Measurements from ENCODE around the gene PROP1.
"Not testable (repeated sequence)": the region's sequence is repeated elsewhere in the genome, so short reads cannot be mapped to it uniquely, and the experiment has no call there.

The PROP1 gene

DNA sequence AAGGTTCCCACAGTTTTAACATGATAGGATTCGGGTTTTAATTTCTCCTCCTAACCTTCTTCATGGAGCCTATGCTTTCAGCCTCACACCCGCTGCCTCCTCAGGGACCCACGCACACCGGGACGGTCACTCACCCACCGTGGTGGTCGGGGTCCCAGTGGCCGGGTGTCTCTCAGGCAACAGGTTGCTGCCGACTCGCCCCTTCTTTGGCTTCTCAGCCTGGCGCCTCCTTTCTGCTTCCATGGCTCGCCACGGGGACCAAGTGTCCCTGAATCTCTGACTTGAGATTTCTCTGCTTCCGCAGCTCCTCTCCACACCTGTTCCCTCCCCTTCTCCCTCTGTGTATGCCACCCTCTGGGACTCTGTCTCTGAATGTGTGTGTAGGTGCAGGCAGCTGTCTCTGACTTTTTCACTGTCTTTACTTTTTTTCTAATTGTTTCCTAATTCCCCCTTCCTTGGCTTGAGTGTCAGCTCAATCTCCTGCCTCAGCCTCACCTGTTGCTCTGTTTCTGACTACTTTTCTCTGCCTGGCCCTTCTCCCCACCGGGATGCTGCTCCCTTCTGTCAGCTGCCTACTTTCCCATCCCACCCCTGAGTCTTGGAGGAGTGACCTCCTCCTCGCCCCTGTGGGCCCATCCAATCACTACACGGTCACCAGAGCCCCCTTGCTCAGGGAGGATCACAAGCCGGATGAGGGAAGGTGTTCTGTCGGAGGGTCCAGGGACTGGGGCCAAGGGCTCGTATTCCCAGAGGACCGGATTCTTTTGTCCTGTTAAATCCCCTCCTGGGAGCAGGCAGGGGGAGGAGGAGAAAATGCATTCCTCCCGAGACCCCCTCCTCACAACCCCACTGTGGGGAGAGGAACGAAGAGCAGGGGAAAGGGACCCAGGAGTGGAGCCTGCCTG lies at the start of gene PROP1:
PROP1 (minus strand) TSS at position 552 of the 905 bp plus-strand sequence; CDS start at position 243, 309 bp downstream.
- DNase-seq, result no peak

DNA sequence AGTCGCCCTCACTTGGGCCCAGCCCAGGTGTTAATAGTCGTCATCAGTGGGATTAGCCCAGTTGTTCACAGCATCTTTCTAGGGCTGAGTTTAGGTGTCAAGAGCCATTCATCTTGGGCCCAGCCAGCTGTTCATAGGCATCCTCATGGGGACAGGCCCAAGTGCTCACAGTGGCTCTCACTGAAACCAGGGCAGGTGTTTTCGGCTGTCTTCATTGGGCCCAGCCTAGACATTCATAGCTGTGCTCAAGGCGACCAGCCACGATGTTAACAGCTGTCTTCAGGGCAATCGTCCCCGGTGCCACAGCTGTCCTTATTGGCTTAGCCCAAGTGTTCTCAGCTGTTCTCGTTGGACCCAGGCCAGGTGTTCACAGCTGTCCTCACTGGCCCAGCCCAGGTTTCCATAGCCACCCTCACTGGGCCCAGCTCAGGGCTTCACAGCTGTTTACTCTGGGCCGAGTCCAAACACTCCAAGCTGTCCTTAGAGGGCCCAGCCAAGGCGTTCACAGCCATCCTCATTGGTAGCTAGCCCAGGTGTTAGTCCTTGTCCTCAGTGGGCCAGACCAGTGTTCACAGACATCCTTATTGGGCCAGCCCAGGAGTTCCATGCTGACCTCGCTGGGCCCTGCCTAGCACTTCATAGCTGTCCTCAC lies 23.5 kb upstream of the PROP1 start:
- DNase-seq, result not testable (repeated sequence)

DNA sequence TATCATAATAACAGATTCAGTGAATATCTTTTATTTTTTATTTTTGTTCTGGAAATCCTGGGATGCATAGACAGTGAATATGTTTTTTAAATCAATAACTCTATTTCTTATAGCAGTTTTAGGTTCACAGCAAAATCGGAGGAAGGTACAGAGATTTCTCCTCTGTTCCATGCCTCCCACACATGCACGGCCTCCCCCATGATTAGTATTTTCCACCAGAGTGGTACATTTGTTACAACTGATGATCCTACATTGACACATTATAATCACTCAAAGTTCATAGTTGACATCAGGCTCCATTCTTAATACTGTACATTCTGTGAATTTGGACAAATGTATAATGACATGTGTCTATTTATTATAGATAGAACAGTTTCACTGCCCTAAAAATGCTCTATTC lies 16.7 kb upstream of the PROP1 start:
- not testable (repeated sequence) for DNase-seq

DNA sequence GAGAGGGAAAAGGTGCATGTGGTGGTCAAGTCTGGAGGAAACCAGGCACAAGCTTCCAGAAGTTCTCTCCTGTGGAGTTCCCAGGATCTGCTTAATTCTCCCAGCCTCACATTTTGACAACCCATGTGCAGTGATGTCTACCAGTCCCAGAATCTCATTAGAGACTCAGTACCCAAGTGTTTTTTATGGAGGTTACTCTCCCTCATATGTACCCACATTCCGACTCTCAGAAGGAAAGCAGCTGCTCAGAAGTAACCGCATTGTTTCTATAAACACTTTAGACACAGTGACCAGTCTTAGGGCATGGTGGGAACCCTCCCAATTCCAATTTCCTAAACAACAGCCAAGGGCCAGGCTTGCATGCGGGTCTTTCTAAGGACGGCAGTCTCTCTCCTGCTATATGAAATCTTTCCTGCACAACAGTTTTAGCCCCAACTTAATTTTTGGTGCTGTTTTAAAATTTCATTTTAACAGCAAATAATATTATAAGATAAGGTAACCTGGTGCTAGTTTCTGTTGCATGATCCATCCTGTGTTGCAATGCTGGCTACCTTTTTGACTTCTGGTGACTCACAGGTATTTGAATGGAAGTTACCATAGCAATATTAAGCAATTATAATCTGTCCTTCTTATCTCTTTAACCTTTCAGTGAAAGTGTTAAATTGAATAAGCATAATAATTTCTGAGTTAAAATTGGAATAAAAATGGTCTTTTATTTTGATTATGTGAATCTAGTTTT lies 15.9 kb upstream of the PROP1 start:
- DNase-seq, result not testable (repeated sequence)

DNA sequence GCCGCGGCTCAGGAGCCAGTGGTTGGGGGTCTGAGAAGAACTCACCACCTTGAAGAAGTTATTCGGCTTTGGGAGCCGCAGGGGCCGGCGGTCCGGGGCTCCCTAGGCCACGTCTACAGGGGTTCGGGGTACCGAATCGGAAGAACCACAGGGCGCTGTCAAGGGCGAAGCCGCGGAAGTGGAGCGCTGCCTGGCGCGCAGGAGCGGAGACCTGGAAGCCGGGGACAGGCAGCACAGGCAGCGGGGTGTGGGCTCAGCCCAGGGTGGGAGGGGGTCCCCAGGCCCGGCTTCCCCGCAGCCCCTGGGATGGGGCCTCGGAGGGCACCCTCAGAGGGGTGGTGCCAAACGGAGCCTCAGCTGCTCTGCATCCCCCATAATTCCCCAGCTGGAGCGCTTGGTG lies 11.2 kb upstream of the PROP1 start:
- not testable (repeated sequence) for DNase-seq

DNA sequence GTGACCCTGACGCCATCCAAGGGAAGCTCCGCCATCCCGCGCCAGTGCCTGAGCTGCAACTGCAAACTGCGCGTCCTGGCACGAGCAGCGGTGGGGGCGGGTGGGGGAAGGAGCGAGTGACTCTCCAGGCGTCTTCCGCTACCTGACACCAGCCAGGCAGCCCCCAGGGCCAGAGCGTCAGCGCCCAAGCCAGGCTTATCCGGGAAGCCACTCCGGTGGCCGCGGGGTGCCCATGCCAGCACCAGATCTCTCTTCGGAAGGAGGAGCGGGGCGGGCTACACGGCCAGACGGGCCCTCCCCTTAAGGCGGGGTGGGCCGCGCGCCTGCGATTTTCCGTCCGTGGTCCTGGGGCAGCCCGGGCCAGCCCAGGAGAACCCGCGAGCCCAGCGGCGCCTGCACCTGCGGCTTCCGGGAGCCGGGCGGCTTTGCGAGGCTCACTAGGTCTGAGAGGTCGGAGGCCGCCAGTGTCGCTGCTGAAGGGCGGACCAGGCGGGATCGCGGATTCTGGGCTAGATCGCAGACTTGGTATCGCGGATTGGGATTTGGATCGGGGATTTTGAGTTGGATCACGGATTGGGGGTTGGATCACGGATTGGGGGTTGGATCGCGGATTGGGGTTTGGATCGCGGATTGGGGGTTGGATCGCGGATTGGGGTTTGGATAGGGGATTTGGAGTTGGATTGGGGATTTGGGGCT lies 10.6 kb upstream of the PROP1 start:
- DNase-seq, result not testable (repeated sequence)

DNA sequence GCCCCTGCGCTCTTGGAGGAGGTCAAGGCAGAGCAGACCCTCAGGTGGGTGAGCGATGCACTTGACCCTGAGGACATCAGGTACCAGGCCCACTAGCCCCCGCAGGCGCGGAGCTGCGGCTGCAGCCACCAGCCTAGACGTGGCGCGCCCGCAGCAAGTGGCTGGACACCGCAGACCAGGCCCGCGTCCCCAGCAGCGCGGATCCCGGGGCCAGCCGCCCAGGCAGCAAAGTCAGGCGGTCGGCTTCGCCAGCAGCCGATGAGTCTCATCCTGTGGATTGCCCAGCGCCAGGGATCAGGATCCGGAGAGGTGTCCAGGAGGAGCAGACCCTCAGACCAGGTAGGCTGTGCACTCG lies 10.1 kb upstream of the PROP1 start:
- not testable (repeated sequence) for DNase-seq

DNA sequence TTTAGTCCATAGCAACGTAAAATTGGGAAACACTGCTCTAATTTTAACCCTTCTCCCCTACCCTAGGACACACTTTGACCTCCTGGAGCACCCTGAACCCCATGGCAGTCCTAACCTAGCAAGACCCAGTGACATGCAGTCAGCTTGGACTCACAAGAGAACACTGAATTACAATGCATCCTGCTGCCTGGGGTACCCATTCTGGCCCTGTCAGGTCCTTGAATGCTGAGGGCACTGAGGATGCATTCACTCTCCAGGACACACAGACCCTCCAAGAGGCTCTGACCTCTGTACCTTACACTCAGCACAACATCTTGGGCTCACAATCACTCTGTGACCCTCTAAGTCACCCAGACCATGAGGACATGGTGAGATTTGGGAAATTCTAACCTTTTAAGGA lies 1.8 kb upstream of the PROP1 start:
- DNase-seq, result no peak

DNA sequence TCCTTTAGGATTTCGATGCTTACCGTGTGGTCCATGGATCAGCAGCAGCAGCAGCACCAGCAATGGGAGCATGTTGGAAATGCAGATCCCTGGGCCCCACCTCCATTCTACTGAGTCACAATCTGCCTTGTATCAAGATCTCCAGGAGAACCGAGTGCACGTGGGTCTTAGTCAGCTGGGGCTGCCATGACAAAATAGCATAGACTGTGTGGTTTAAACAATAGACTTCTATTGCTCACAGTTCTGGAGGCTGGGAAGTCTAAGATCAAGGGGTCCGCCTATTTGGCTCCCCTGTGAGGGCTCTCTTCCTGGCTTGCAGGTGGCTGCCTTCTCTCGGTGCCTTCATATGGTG lies 1.3 kb upstream of the PROP1 start:
- no peak for DNase-seq

DNA sequence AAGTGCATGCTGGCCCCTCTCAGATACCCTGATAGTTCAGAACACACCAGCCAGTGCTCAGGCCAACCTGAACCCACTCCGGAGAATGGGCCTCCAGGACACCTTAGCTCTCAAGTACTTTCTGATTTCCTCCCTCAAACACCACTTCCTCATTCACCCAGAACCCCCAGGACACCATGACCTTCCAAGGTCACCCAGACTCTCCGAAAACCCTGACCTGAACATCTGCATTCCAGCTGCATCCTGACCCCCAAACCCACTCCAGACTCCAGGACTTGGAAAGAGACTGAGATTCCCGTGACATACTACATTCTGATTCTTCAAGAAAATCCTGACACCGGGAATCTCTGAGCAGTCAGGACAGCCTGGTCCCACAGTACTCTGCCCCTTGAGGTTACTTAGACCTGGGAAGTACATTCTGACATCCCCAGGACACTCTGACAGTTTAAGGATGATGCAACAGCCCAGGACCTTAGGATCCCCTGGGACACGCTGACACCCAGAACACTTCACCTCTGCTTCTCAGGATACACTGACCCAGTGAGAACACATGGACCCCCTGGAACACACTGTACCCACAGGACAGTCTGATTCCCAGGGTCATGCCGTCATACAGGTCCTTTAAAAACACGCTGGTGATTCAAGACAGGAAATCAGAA lies 747 bp upstream of the PROP1 start:
- DNase-seq, result no peak

DNA sequence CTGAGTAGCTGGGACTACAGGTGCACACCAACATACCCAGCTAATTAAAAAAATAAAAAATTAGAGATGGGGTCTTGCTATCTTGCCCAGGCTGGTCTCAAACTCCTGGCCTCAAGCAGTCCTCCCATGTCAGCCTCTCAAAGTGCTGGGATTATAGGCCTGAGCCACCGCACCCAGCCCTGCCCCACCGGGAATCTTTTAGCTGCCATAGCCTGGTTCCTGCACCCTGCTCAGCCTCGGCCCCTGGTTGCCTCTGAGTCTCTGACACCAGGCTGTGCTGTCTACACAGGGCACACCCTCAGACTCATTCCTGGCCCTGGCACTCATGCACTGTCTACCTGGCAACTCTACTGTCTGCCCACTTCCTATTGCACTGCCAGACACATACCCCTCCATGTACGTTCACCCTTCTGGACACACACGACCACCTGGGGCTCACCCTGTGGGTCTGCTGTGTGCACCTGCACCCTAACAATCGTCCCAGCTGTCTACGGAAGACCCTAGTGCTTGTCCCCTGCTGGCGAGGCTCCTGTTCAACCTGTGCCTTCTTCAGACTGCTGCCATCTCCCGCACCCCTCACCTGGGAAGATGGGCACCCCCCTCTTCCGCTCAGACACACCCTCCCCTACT lies 1.4 kb downstream of the PROP1 start:
- DNase-seq, result no peak

DNA sequence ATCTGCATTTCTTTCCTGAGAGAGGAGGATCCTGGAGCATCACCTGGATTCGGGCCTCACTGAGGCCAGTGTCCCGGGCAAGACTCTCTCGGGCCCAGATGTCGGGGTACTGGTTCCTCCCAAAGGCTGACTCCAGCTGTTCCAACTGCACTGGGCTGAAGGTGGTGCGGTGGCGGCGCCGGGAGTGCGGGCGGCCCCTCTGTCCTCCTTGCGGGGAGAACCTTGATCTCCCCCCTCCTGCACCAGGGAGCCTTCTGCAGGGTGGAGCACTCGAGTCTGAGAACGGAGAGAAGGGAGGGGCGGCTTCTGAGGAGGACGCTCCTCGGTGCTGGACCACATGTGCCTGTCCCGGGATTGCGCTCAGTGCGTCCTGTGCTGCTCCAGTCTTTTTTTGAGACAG lies 2.0 kb downstream of the PROP1 start:
- no peak for DNase-seq

DNA sequence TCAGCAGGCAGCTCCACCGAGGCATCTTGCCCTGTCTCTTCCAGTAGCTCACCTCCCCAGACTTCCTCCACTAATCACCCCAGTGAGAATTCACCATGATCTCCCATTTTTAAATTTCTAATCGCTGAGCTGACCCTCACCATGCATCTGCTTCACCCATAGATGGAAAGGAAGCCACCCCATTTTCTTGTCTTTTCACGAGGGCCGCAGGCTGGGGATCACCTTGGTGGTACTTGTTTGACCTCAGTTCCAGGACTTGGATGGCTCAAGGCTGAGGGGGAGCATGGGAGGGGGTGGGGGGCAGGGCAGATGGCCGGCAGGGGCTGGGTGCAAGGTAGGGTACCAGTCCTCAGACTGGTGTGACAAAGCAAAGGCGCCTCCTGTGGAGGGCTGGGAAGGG lies 3.6 kb downstream of the PROP1 start:
- DNase-seq, result no peak

DNA sequence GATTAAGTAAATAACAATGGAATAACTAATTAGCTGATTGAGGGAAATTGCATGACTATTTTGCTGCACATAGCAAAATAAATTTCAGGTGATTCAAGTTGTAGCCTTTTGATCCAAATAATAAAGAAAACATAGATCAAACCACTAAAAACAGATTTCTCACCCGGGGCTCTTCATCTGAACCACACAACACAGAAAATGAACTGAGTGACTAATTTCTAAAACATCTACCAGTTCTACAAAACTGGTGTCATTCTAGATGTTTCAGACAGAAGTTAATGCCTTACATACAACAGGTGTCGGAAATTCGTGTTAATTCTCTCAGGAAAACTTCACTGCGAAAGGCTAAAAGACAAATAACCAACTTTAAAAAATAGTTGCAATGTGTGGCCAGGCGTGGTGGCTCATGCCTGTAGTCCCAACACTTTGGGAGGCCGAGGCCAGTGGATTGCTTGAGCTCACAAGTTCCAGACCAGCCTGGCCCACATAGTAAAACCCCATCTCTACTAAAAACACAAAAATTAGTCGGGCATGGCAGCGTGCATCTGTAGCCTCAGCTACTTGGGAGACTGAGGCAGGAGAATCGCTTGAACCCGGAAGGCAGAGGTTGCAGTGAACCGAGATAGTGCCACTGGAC lies 6.9 kb downstream of the PROP1 start:
- DNase-seq, result no peak

DNA sequence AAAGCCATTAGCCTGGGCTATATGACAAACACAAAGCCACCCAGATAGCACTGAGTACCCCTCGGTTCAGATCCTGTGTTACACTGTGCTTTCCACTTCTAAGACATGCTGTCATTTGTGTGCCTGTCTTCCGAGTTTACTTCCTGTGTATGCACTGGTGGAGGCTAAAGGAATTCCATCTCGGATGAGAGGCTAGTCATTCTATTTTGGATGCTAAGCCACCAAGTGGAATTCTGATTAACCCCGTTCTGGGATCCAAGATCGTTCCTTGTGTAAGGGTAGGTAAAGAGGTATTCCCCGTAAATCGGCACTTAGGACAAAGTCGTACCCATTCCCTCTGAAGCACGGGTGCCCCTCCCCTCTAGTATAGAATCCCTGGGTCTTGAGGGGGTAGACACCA lies 8.7 kb downstream of the PROP1 start:
- no peak for DNase-seq

DNA sequence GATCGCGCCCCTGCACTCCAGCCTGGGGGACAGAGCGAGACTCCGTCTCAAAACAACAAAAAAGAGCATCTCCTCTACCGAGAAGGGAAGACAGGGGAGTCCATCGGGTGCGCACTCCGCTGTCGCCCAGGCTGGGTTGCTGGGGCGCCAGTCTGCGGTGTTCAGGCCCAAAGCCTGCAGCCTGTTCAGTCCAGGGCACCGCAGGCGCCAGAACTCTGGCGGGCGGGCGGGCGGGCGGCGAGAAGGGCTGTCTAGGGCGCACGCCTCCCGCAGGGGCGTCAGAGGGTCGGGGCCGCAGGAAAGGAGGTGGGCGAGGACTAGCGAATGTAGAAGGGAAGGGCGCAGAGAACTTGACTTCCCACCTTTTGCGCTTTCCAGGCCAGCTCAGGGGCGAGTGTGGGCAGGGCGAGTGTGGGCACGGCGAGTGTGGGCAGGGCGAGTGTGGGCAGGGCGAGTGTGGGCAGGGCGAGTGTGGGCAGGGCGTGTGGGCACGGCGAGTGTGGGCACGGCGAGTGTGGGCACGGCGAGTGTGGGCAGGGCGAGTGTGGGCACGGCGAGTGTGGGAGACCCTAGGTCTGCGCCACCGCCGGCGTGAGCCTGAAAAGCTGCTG lies 10.5 kb downstream of the PROP1 start:
- DNase-seq, result no peak

DNA sequence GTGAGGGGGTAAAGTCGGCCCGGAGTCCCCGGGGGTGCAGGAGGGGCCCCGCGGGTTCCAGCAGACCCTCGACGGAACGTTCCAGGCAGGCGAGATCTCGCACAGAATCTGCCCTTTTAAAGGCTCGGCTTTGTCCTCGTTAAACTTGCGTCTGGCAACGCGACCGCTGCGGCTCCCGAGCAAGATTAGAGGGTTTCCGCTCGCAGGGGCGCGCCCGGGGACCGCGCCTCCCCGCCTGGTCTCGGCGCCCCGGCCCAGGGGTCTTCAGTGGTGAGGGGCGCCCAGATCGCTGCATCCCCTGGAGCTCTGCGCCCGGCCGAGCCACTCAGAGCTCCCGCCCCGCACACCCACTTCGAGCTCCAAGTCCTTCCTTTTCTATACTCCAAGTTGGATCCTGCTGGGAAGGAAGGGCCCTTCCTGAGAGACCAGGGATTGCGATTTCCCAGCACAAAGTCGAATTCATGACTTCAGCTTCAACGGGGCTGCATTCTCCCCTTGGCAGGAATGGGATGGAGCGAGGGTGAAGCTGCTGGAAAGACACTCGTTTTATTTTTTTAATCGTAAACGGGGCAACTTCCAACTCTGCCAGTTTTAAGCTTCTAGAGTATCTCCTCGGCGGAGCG lies 11.3 kb downstream of the PROP1 start:
- no peak for DNase-seq

DNA sequence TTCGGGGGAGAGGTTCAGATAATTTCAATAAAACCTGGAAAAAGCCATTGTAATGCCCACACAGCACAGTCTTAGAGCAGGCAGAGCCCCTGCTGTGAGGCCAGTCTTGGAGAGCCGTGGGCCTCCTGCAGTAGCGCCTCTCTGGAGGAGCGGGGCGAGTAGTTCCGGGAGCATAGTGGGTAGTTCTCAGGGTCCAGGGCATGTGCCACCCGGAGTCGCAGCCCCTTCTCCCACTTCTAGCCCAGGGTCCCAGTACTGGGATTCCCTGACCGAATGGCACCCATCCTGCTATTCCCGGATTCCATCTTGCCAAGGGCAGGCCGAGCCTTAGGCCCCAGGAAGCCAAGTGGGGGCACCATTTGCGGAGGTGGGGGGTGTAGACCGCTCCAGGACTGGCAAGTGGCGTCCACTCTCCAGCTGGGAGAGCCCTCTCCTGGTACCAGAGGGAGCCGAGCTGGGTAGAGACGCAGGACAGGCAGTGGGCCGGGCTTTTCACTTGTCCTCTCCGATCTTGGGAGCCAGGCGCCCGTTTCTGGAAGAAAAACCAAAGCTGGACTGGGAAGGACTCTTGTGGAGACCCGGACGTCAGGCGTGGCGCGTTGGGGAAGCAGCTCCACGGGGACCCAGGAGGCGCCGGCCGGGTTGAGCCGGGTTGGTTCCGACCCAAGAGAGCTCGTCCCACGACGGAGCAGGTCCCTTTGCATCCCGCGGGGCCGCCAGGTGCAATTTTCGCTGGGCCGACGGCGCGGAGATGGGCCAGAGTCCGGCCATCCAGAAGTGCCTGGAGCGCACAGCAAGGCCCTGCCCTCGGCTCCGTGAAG lies 12.1 kb downstream of the PROP1 start:
- DNase-seq, result no peak

DNA sequence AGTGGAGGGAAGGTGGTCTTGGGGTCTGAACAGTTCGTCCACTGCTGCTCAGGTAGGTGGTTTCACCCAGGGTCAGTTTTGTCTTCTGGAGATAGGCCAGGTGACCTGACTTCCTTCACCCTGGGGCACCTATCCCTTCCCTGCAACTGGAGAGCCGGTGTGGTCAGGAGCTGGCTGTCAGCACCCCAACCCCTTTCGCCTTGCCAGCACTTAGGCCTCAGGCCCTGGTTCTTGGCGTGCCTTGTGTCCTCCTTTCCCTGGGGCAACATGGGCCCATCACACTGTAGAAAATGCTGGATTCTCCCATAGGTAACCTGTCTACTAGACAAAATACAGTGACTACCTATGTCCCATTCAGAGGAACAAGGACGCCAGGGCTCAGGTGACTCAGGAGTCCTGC lies 13.1 kb downstream of the PROP1 start:
- DNase-seq, result no peak

Measured in NCI-H1694 treated with DMSO at 0.1 percent for 48 hours (cell line).